Bronchial epithelial cell (primary cell): ENCODE measurements around the gene SLC9A2. TPM values are rescaled to one million over a fixed set of nuclear protein-coding genes. Genes with fewer than 3 reads are reported as not detected.

Experiments used
- DNase-seq: peaks from one replicate; pipeline ENCODE4 v3.0.0-alpha.2; 2010; ENCODE audit warnings: low read depth
- FAIRE-seq: peaks from 2 replicates; lab custom pipeline; 2011; peaks lifted over from hg19 to GRCh38; lab: Jason Lieb, UNC
- H3K27me3 ChIP-seq: 2 replicates; pipeline ENCODE4 v1.5.1; 2011; ENCODE audit warnings: low read length; ENCODE audit not compliant: control insufficient read depth, insufficient read depth
- H3K36me3 ChIP-seq: 2 replicates; pipeline ENCODE4 v1.5.1; 2011; ENCODE audit warnings: low read length; ENCODE audit not compliant: control insufficient read depth, insufficient read depth
- H3K4me3 ChIP-seq: 2 replicates; pipeline ENCODE4 v1.5.1; 2011; ENCODE audit warnings: mild to moderate bottlenecking, low read depth, low read length, control low read depth
- total RNA-seq: library from RNA; depleted of rRNA; stranded (reverse); fragments of >200 nt; gene quantifications from 2 replicates; pipeline ENCODE4 v1.2.1, GENCODE V29; 2014
- TF ChIP-seq, protein P1 (sequence below): IDR thresholded peaks from 2 replicates; pipeline ENCODE4 v1.5.1; 2011; ENCODE audit warnings: mild to moderate bottlenecking, moderate library complexity, low read length, control low read depth, inconsistent platforms; ENCODE audit not compliant: insufficient read depth, severe bottlenecking

Gene SLC9A2, protein sequence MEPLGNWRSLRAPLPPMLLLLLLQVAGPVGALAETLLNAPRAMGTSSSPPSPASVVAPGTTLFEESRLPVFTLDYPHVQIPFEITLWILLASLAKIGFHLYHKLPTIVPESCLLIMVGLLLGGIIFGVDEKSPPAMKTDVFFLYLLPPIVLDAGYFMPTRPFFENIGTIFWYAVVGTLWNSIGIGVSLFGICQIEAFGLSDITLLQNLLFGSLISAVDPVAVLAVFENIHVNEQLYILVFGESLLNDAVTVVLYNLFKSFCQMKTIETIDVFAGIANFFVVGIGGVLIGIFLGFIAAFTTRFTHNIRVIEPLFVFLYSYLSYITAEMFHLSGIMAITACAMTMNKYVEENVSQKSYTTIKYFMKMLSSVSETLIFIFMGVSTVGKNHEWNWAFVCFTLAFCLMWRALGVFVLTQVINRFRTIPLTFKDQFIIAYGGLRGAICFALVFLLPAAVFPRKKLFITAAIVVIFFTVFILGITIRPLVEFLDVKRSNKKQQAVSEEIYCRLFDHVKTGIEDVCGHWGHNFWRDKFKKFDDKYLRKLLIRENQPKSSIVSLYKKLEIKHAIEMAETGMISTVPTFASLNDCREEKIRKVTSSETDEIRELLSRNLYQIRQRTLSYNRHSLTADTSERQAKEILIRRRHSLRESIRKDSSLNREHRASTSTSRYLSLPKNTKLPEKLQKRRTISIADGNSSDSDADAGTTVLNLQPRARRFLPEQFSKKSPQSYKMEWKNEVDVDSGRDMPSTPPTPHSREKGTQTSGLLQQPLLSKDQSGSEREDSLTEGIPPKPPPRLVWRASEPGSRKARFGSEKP
- total RNA-seq: under 0.01 and 0.13 TPM in 2 replicates

DNA sequence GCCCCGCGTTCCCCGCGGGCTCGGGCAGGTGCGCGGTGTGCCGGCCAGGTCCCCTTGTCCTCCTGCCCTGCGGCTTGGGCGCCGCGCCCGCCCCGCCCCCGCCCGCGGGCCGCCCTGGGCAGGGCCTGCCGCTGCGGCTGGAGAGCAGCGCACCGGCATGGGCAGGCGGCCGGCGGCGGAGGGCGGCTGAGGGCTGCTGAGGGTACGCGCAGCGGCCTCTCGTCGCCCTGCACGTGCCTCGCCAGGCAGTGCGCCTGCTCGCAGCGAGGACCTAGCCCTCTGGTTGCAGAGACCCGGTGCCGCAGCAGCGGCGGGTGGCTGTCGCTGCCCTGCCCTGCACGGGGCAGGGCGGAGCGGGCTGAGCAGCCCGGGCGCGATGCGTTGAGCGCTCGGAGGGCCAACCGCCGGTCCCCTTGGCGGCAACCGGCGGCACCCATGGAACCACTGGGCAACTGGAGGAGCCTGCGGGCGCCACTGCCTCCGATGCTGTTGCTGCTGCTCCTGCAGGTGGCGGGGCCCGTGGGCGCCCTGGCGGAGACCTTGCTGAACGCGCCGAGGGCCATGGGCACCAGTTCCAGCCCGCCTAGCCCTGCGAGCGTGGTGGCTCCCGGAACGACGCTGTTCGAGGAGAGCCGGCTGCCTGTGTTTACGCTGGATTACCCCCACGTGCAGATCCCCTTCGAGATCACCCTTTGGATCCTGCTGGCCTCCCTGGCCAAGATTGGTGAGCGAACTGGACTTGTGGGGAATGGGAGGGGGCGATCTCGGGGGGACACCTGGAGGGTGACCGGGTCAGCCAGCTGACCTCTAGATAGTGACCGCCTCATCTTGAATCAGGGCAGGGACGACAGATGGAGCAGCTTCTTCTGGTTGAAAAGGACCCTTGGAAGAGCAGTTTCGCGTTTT is at the start of gene SLC9A2:
Gene SLC9A2 (plus strand): TSS at position 140 of the 906 bp plus-strand sequence. CDS start 296 bp downstream, at position 436.
- no peaks in the 10 kb centered on the region for H3K36me3 ChIP-seq
- peaks cover 27% of the 10 kb centered on the region for H3K27me3 ChIP-seq
- H3K4me3 ChIP-seq: peak within 1 kb of the TSS; percentile 39
- TF ChIP-seq, protein P1, sequence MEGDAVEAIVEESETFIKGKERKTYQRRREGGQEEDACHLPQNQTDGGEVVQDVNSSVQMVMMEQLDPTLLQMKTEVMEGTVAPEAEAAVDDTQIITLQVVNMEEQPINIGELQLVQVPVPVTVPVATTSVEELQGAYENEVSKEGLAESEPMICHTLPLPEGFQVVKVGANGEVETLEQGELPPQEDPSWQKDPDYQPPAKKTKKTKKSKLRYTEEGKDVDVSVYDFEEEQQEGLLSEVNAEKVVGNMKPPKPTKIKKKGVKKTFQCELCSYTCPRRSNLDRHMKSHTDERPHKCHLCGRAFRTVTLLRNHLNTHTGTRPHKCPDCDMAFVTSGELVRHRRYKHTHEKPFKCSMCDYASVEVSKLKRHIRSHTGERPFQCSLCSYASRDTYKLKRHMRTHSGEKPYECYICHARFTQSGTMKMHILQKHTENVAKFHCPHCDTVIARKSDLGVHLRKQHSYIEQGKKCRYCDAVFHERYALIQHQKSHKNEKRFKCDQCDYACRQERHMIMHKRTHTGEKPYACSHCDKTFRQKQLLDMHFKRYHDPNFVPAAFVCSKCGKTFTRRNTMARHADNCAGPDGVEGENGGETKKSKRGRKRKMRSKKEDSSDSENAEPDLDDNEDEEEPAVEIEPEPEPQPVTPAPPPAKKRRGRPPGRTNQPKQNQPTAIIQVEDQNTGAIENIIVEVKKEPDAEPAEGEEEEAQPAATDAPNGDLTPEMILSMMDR: peak; percentile 7
- FAIRE-seq (no peak), DNase-seq (no peak)

DNA sequence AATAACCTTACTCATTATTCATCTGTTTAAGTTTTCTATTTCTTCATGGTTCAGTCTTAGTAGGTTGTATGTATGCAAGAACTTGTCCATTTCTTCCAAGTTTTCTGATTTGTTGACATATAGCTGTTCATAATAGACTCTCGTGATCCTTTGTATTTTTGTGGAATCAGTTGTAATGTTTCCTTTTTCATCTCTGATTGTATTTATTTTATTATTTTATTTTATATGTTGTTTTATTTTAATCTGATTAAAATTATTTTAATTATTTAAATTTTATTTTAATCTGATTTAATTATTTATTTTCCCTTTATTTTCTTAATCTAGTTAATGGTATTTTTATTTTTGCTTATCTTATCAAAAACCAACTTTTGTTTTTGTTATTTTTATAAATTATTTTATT is 43.5 kb upstream of the SLC9A2 start:
- H3K27me3 ChIP-seq: no peaks in the 10 kb centered on the region
- no peak overlapping the region for H3K4me3 ChIP-seq
- H3K36me3 ChIP-seq: no peaks in the 10 kb centered on the region
- DNase-seq (no peak), FAIRE-seq (no peak)
- TF ChIP-seq, protein P1: no peak

DNA sequence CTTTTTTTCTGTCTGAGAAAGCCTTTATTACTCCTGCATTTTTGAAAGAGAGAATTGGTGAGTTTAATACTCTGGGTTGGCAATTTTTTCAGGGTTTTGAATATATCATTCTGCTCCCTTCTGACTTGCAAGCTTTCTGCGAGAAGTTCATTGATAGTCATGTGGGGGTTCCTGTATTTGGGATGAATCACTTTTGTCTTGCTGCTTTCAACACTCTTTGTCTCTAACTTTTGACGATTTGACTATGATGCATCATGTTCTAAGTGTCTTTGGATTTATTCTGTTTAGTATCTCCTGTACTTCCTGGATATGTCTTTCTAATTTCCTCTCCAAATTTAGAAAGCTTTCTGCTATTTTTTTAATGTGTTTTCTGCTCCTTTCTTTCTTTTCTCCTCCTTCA is 41.0 kb upstream of the SLC9A2 start:
- Histone ChIP-seq H3K27me3 (no peaks in the 10 kb centered on the region), H3K4me3 (no peak overlapping the region), H3K36me3 (no peaks in the 10 kb centered on the region)
- FAIRE-seq: no peak
- no peak for DNase-seq
- TF ChIP-seq, protein P1: no peak

DNA sequence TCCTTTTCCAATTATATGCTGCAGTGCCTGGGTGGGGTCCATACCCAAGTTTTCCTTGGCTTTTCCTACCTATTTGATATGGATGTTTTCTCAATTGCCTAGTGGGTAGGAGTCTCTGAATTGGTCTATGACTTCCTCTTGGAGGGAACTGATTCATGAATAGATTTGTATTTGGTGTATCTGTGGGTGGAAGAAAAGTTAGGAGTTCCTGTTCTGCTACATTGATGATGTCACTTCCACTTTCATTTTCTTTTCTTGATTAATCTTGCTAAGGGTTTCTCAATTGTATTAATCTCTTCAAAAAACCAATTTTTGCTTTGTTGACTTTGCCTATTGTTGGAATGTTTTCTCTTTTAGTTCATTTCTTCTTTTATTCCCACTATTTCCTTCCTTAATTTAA is 37.4 kb upstream of the SLC9A2 start:
- TF ChIP-seq, protein P1: no peak
- H3K36me3 ChIP-seq: no peaks in the 10 kb centered on the region
- DNase-seq (peak; percentile 40), FAIRE-seq (no peak)
- H3K27me3 ChIP-seq: no peaks in the 10 kb centered on the region
- no peak overlapping the region for H3K4me3 ChIP-seq

DNA sequence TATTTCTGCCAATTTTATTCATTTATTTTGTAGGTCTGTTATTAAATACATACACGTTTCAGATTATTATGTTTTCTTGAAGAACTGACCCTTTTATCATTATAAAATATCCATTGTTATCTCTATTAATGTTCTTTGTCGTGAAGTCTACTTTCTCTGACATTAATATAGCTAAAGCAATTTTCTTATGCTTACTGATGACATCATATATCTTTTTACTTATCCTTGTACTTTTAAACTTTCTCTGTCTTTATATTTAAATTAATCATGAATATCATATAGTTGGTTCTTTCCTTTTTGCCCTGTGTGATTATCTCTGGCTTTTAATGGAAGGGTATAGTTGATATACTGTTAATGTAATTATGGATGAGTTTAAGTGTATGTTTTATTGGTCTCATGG is 36.5 kb upstream of the SLC9A2 start:
- FAIRE-seq (no peak), DNase-seq (no peak)
- Histone ChIP-seq H3K27me3 (no peaks in the 10 kb centered on the region), H3K4me3 (no peak overlapping the region), H3K36me3 (no peaks in the 10 kb centered on the region)
- TF ChIP-seq, protein P1: no peak
